Measurements from ENCODE around the gene PRKCQ.

Gene PRKCQ

GRCh38 chr10:6400821-6401465 is 179.1 kb downstream of the PRKCQ start:
- TF ChIP-seq CTCF (IDR thresholded peaks at IDR 0.05; ENCODE audit: extremely low read depth, missing control alignments): no peak
- no peak for DNase-seq (ENCODE audit: low spot score)

- DNase-seq (ENCODE audit: low spot score): no peak
- TF ChIP-seq CTCF (IDR thresholded peaks at IDR 0.05; ENCODE audit: extremely low read depth, missing control alignments): no peak
Observed at GRCh38 chr10:6400331-6400730, 179.7 kb downstream of the PRKCQ start.

- no peak for DNase-seq (ENCODE audit: low spot score)
- no peak for TF ChIP-seq CTCF (IDR thresholded peaks at IDR 0.05; ENCODE audit: extremely low read depth, missing control alignments)
Observed at GRCh38 chr10:6399879-6400278, 180.2 kb downstream of the PRKCQ start.

- DNase-seq (ENCODE audit: low spot score): no peak
- TF ChIP-seq CTCF (IDR thresholded peaks at IDR 0.05; ENCODE audit: extremely low read depth, missing control alignments): no peak
Observed at GRCh38 chr10:6399231-6399741, 180.8 kb downstream of the PRKCQ start.

- no peak for DNase-seq (ENCODE audit: low spot score)
- no peak for TF ChIP-seq CTCF (IDR thresholded peaks at IDR 0.05; ENCODE audit: extremely low read depth, missing control alignments)
Observed at GRCh38 chr10:6398399-6398798, 181.7 kb downstream of the PRKCQ start.

GRCh38 chr10:6396652-6397051 is 183.4 kb downstream of the PRKCQ start:
- no peak for DNase-seq (ENCODE audit: low spot score)
- TF ChIP-seq CTCF (IDR thresholded peaks at IDR 0.05; ENCODE audit: extremely low read depth, missing control alignments): no peak

GRCh38 chr10:6396226-6396625 is 183.8 kb downstream of the PRKCQ start:
- TF ChIP-seq CTCF (IDR thresholded peaks at IDR 0.05; ENCODE audit: extremely low read depth, missing control alignments): no peak
- no peak for DNase-seq (ENCODE audit: low spot score)
